ENCODE data around the gene MACROD2.

- TF ChIP-seq POLR2A (IDR thresholded peaks at IDR 0.05) (no peak), EP300 (IDR thresholded peaks at IDR 0.05; ENCODE audit: low read depth) (no peak), CTCF (IDR thresholded peaks at IDR 0.05) (no peak), POLR2AphosphoS5 (IDR thresholded peaks at IDR 0.05) (no peak)
Observed at GRCh38 chr20:13984211-13984610, 11.1 kb upstream of the MACROD2 start.
